ENCODE measurements around the gene TMEM135. TPM values are rescaled to one million over a fixed set of nuclear protein-coding genes. Genes with fewer than 3 reads are reported as not detected.
"Not testable (repeated sequence)": the region's sequence is repeated elsewhere in the genome, so short reads cannot be mapped to it uniquely, and the experiment has no call there.

TMEM135 gene
- total RNA-seq, 1 donor from 2014 or later: 38.1 TPM

GRCh38 chr11:87020764-87021365 lies 16.9 kb upstream of the TMEM135 start:
- peaks cover 7% of the 10 kb centered on the region for H3K4me1 Mint-ChIP-seq (ENCODE audit: low read depth, unreplicated experiment)
- no peak overlapping the region for H3K4me3 Mint-ChIP-seq (ENCODE audit: unreplicated experiment)
- no peaks in the 10 kb centered on the region for H3K27me3 Mint-ChIP-seq (ENCODE audit: unreplicated experiment)
- H3K9me3 Mint-ChIP-seq (ENCODE audit: unreplicated experiment): no peaks in the 10 kb centered on the region
- peaks cover 7% of the 10 kb centered on the region for H3K36me3 Mint-ChIP-seq (ENCODE audit: unreplicated experiment)
- TF ChIP-seq, protein P1, sequence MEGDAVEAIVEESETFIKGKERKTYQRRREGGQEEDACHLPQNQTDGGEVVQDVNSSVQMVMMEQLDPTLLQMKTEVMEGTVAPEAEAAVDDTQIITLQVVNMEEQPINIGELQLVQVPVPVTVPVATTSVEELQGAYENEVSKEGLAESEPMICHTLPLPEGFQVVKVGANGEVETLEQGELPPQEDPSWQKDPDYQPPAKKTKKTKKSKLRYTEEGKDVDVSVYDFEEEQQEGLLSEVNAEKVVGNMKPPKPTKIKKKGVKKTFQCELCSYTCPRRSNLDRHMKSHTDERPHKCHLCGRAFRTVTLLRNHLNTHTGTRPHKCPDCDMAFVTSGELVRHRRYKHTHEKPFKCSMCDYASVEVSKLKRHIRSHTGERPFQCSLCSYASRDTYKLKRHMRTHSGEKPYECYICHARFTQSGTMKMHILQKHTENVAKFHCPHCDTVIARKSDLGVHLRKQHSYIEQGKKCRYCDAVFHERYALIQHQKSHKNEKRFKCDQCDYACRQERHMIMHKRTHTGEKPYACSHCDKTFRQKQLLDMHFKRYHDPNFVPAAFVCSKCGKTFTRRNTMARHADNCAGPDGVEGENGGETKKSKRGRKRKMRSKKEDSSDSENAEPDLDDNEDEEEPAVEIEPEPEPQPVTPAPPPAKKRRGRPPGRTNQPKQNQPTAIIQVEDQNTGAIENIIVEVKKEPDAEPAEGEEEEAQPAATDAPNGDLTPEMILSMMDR (IDR thresholded peaks at IDR 0.05; ENCODE audit: partially characterized antibody, unreplicated experiment): no peak
- no peak for DNase-seq
- no peak overlapping the region for H3K27ac Mint-ChIP-seq (ENCODE audit: unreplicated experiment)

DNA sequence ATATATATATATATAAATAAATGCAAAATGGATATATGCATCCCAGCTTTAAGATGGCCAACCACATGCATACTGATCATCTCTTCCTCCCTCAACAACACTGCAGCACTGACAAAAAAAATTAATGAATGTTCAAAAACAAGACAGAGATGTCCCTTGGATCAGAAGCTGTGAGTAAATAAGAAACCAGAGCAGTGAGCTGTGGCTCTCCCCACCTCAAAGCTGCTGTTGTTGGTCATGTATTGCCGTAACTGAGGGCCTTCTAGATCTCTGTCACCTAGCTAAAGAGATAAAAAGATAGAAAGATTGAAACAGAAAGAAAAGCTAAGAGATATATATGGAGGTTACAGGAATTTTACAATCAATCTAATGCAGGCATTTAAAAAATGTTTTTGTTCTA lies 15.5 kb upstream of the TMEM135 start:
- H3K4me3 Mint-ChIP-seq (ENCODE audit: unreplicated experiment): no peak overlapping the region
- TF ChIP-seq, protein P1 (IDR thresholded peaks at IDR 0.05; ENCODE audit: partially characterized antibody, unreplicated experiment): no peak
- H3K27ac Mint-ChIP-seq (ENCODE audit: unreplicated experiment): no peak overlapping the region
- peaks cover 10% of the 10 kb centered on the region for H3K36me3 Mint-ChIP-seq (ENCODE audit: unreplicated experiment)
- no peaks in the 10 kb centered on the region for H3K27me3 Mint-ChIP-seq (ENCODE audit: unreplicated experiment)
- H3K9me3 Mint-ChIP-seq (ENCODE audit: unreplicated experiment): no peaks in the 10 kb centered on the region
- peaks cover 7% of the 10 kb centered on the region for H3K4me1 Mint-ChIP-seq (ENCODE audit: low read depth, unreplicated experiment)
- DNase-seq: no peak

GRCh38 chr11:87022738-87023137 lies 15.0 kb upstream of the TMEM135 start:
- no peaks in the 10 kb centered on the region for H3K9me3 Mint-ChIP-seq (ENCODE audit: unreplicated experiment)
- H3K36me3 Mint-ChIP-seq (ENCODE audit: unreplicated experiment): peaks cover 10% of the 10 kb centered on the region
- no peak for DNase-seq
- H3K4me3 Mint-ChIP-seq (ENCODE audit: unreplicated experiment): no peak overlapping the region
- no peak overlapping the region for H3K27ac Mint-ChIP-seq (ENCODE audit: unreplicated experiment)
- peaks cover 7% of the 10 kb centered on the region for H3K4me1 Mint-ChIP-seq (ENCODE audit: low read depth, unreplicated experiment)
- no peaks in the 10 kb centered on the region for H3K27me3 Mint-ChIP-seq (ENCODE audit: unreplicated experiment)
- TF ChIP-seq, protein P1 (IDR thresholded peaks at IDR 0.05; ENCODE audit: partially characterized antibody, unreplicated experiment): no peak

DNA sequence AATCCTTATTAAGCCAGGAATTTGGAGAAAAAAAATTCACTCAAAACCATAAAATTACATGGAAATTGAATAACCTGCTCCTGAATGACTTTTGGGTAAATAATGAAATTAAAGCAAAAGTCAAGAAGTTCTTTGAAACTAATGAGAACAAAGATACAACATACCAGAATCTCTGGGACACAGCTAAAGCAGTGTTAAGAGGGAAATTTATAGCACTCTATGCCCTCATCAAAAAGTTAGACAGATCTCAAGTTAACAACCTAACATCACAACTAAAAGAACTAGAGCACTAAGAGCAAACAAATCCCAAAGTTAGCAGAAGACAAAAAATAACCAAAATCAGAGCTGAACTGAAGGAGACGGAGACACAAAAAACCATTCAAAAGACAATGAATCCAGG lies 11.3 kb upstream of the TMEM135 start:
- H3K9me3 Mint-ChIP-seq (ENCODE audit: unreplicated experiment); DNase-seq; H3K36me3 Mint-ChIP-seq (ENCODE audit: unreplicated experiment); H3K4me3 Mint-ChIP-seq (ENCODE audit: unreplicated experiment); H3K4me1 Mint-ChIP-seq (ENCODE audit: low read depth, unreplicated experiment); H3K27ac Mint-ChIP-seq (ENCODE audit: unreplicated experiment); H3K27me3 Mint-ChIP-seq (ENCODE audit: unreplicated experiment): not testable (repeated sequence)

DNA sequence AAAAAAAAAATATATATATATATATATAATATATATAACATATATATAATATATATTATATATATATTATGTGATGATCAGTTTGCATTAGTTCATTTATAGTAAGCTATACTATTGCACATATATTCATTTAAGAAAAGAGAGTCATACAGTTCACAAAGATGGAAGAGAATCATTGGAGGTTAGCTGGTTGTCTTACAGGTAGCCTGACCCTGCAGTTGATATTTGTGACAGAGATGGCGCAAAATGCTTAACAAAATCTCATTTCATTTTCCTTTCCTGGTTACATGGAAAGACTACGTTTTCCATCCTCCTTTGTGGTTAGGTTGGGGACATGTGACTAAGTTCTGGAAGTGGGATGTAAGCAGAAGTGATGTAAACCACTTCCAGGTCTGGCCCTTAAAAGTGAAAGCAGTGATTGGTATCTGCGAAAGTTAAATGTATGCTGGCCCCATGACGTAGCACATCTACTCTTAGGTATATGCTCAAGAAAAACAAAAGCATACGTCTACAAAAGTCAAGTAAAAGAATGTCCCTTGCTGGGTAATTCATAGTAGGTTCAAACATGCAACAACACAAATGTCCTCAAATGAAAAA lies 7.2 kb upstream of the TMEM135 start:
- H3K4me3 Mint-ChIP-seq (ENCODE audit: unreplicated experiment): no peak overlapping the region
- TF ChIP-seq, protein P1 (IDR thresholded peaks at IDR 0.05; ENCODE audit: partially characterized antibody, unreplicated experiment): no peak
- no peak for DNase-seq
- H3K4me1 Mint-ChIP-seq (ENCODE audit: low read depth, unreplicated experiment): no peaks in the 10 kb centered on the region
- H3K36me3 Mint-ChIP-seq (ENCODE audit: unreplicated experiment): peaks cover 3% of the 10 kb centered on the region
- no peaks in the 10 kb centered on the region for H3K27me3 Mint-ChIP-seq (ENCODE audit: unreplicated experiment)
- peaks cover 1% of the 10 kb centered on the region for H3K9me3 Mint-ChIP-seq (ENCODE audit: unreplicated experiment)
- H3K27ac Mint-ChIP-seq (ENCODE audit: unreplicated experiment): no peak overlapping the region
